Endothelial cell of umbilical vein (primary cell): ENCODE results near the gene SPAG4. TPM values are rescaled to one million over a fixed set of nuclear protein-coding genes. Genes with fewer than 3 reads are reported as not detected.

Experiments used
- BruUV-seq: library from RNA; stranded (reverse); fragments of 400-500 nt; replicated peaks from 2 replicates; lab custom pipeline; 2021; lab: Mats Ljungman, UMichigan
- CTCF ChIA-PET: fragments of 300-600, 350-600 bp; sonication (Branson Sonifier 250); formaldehyde crosslinking; loops from one replicate; lab custom pipeline; 2021; ENCODE audit warnings: antibody characterized with exemption, inconsistent platforms; lab: Charles Lee
- POLR2A ChIA-PET: fragments of 300-600, 350-600 bp; sonication (Branson Sonifier 250); formaldehyde crosslinking; loops from one replicate; lab custom pipeline; 2021; ENCODE audit warnings: antibody characterized with exemption, inconsistent platforms; lab: Charles Lee
- DNase-seq: peaks from one replicate; pipeline ENCODE4 v3.0.0-alpha.2; 2011; ENCODE audit warnings: low read depth, low spot score
- FAIRE-seq: peaks from 2 replicates; lab custom pipeline; 2011; peaks lifted over from hg19 to GRCh38; lab: Jason Lieb, UNC
- H2AFZ ChIP-seq: 2 replicates; pipeline ENCODE4 v1.6.0; 2012; ENCODE audit warnings: low read depth, low read length, control low read depth, inconsistent platforms
- H3K27ac ChIP-seq: 2 replicates; pipeline ENCODE4 v1.5.1; 2011; ENCODE audit warnings: low read depth, mild to moderate bottlenecking, control low read depth, low read length, moderate library complexity; ENCODE audit not compliant: insufficient read depth
- H3K27me3 ChIP-seq, 2 experiments: 2 replicates each; pipeline versions ENCODE4 v1.6.0 to v1.6.1; 2011; ENCODE audit warnings: low read length in 2 of 2, mixed read lengths in 1 of 2; ENCODE audit not compliant: control insufficient read depth in 2 of 2, insufficient read depth in 2 of 2
- H3K36me3 ChIP-seq, 2 experiments: 2 replicates in 1 of 2; 3 replicates in 1 of 2; pipeline ENCODE4 v1.5.1; 2011; ENCODE audit warnings: low read length in 2 of 2, mild to moderate bottlenecking in 1 of 2, moderate library complexity in 1 of 2; ENCODE audit not compliant: control insufficient read depth in 2 of 2, insufficient read depth in 2 of 2; ENCODE audit errors: extremely low read depth in 1 of 2
- H3K4me1 ChIP-seq: 3 replicates; pipeline ENCODE4 v1.5.1; 2011; ENCODE audit warnings: mild to moderate bottlenecking, low read length; ENCODE audit not compliant: control insufficient read depth, insufficient read depth; ENCODE audit errors: extremely low read depth
- H3K4me2 ChIP-seq: 2 replicates; pipeline ENCODE4 v1.6.1; 2011; ENCODE audit warnings: low read length, control low read depth, mixed read lengths; ENCODE audit not compliant: insufficient read depth
- H3K4me3 ChIP-seq, 3 experiments: fragments of 200-600 bp in 1 of 3; sonication (generic), shearing (Covaris generic) in 1 of 3; replicated peaks in 1 of 3; 2 replicates each; pipeline ENCODE4 v1.5.1; 2011 to 2016; ENCODE audit warnings: control low read depth in 3 of 3, low read length in 3 of 3, mild to moderate bottlenecking in 2 of 3, inconsistent platforms in 1 of 3, low read depth in 1 of 3, moderate library complexity in 1 of 3; ENCODE audit not compliant: insufficient read depth in 1 of 3
- H3K79me2 ChIP-seq: 2 replicates; pipeline ENCODE4 v1.6.0; 2012; ENCODE audit warnings: low read length, inconsistent platforms; ENCODE audit not compliant: control insufficient read depth, insufficient read depth
- H3K9ac ChIP-seq: replicated peaks from 2 replicates; pipeline ENCODE3; 2011; ENCODE audit warnings: low read length, control low read depth; ENCODE audit not compliant: insufficient read depth; ENCODE audit errors: extremely low read depth
- H3K9me1 ChIP-seq: replicated peaks from 3 replicates; pipeline ENCODE4 v1.6.0; 2011; ENCODE audit warnings: mild to moderate bottlenecking, low read length; ENCODE audit not compliant: control insufficient read depth, insufficient read depth; ENCODE audit errors: extremely low read depth
- H3K9me3 ChIP-seq: replicated peaks from 2 replicates; pipeline ENCODE4 v1.5.1; 2012; ENCODE audit warnings: low read length, inconsistent platforms; ENCODE audit not compliant: control insufficient read depth, insufficient read depth
- H4K20me1 ChIP-seq: replicated peaks from 2 replicates; pipeline ENCODE3; 2011; ENCODE audit warnings: mild to moderate bottlenecking, low read length; ENCODE audit not compliant: control insufficient read depth, insufficient read depth; ENCODE audit errors: extremely low read depth
- EZH2 ChIP-seq: IDR thresholded peaks from 2 replicates; pipeline ENCODE4 v1.6.1; 2012; ENCODE audit warnings: borderline replicate concordance, low read depth, mild to moderate bottlenecking, moderate library complexity, low read length, inconsistent platforms; ENCODE audit not compliant: severe bottlenecking
- FOS ChIP-seq: IDR thresholded peaks from 2 replicates; pipeline ENCODE4 v1.6.1; 2011; ENCODE audit warnings: mild to moderate bottlenecking, low read length, moderate library complexity, borderline replicate concordance; ENCODE audit not compliant: insufficient read depth
- GATA2 ChIP-seq: IDR thresholded peaks from 2 replicates; pipeline ENCODE4 v1.7.0; 2011; ENCODE audit warnings: low read depth, mild to moderate bottlenecking, moderate library complexity, mixed read lengths, low read length; ENCODE audit not compliant: insufficient read length, insufficient read depth
- JUN ChIP-seq: IDR thresholded peaks from 2 replicates; pipeline ENCODE4 v1.6.1; 2011; ENCODE audit warnings: borderline replicate concordance, low read depth; ENCODE audit not compliant: insufficient read length, insufficient read depth
- MYC ChIP-seq: IDR thresholded peaks from one replicate; pipeline ENCODE4 v1.6.1; 2011; ENCODE audit warnings: mild to moderate bottlenecking, low read depth, low read length
- POLR2A ChIP-seq: IDR thresholded peaks from 2 replicates; pipeline ENCODE4 v1.6.1; 2012; ENCODE audit warnings: low read depth, mild to moderate bottlenecking, control low read depth, low read length
- POLR2AphosphoS5 ChIP-seq: IDR thresholded peaks from 2 replicates; pipeline ENCODE4 v1.6.1; 2012; ENCODE audit warnings: low read depth, mild to moderate bottlenecking, control low read depth, low read length, moderate library complexity; ENCODE audit not compliant: insufficient read depth
- dilution Hi-C: fragments of 300-500 bp; cut with MboI; formaldehyde crosslinking; loops from one replicate; pipeline ENCODE4 v1.15.0; 2019; ENCODE audit warnings: low sequenced_read_pairs; ENCODE audit not compliant: extremely low pct_ligation_motif_present
- intact Hi-C: fragments of 100-400 bp; cut with micrococcal nuclease; formaldehyde crosslinking; loops from one replicate; pipeline ENCODE4 v1.10.0; 2022
- polyA plus RNA-seq, 4 experiments: library from polyadenylated mRNA; depleted of rRNA in 3 of 4; stranded (reverse) in 3 of 4; unstranded in 1 of 4; fragments of >200 nt; gene quantifications; 2 replicates each; pipeline versions ENCODE4 v1.2.1 to v1.2.3, GENCODE V29; 2011 to 2012; ENCODE audit warnings: missing spikeins in 1 of 4
- total RNA-seq: library from RNA; stranded (reverse); gene quantifications from 2 replicates; pipeline ENCODE4 v1.2.3, GENCODE V29; 2021
- TF ChIP-seq, protein P1 (sequence below): IDR thresholded peaks from 2 replicates; pipeline ENCODE4 v1.6.1; 2011; ENCODE audit not compliant: insufficient read depth, insufficient read length
- TF ChIP-seq, protein P2 (sequence below), 2 donors: IDR thresholded peaks; 1 replicate in 1 of 2; 2 replicates in 1 of 2; pipeline ENCODE4 v1.5.1; 2011; ENCODE audit warnings: low read length in 2 of 2, mild to moderate bottlenecking in 2 of 2, moderate library complexity in 2 of 2, control low read depth in 1 of 2, inconsistent platforms in 1 of 2, low read depth in 1 of 2; ENCODE audit not compliant: insufficient read depth in 1 of 2; ENCODE audit errors: extremely low read depth in 1 of 2

Gene SPAG4
- total and polyA plus RNA-seq, 2 donors (not counting 3 experiments of a cell fraction or from before 2014, with no cell fraction given) = 3.7 to 9.5 TPM

DNA sequence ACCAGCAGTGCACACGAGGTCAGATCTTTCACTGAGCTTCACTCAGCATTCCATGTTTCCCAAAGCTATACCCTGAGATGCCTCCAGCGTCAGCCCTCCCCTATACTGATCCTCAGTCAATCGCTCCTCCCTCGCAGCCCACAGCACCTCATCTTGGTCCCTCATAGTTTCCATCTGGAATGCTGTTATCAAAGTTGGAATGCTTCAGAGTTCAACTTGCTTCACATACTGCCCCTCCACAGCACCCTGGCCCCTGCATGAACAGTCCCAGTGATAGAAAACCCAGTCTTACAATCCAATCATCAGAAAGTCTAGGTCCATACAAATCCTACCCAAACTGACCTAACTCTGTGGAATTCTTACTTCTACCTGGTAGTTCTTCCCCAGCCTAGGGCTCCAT is 20.0 kb downstream of the SPAG4 start:
- Histone ChIP-seq H3K9me3 (no peaks in the 10 kb centered on the region), H3K9me1 (no peaks in the 10 kb centered on the region), H3K27me3 (no peaks in the 10 kb centered on the region), H3K36me3 (peaks cover 0 to 16% of the 10 kb centered on the region in 2 experiments), H3K79me2 (peaks cover 29% of the 10 kb centered on the region), H3K4me3 (no peak overlapping the region), H2AFZ (no peak overlapping the region), H3K4me2 (no peak overlapping the region), H3K9ac (no peak overlapping the region), H4K20me1 (peaks cover under 1% of the 10 kb centered on the region), H3K27ac (no peak overlapping the region), H3K4me1 (no peaks in the 10 kb centered on the region)
- intact Hi-C loops (no loop called here), dilution Hi-C loops (no loop called here)
- no peak for FAIRE-seq
- no TSS peak for BruUV-seq
- POLR2A ChIA-PET = no interaction called here
- CTCF ChIA-PET = interaction anchor here (1.5 kb wide), 1 partner anchor 19 kb away, joined by 4 read pairs; no protein-coding TSS in a partner anchor
- TF ChIP-seq JUN (no peak), EZH2 (no peak), GATA2 (no peak), MYC (no peak), FOS (no peak), POLR2AphosphoS5 (no peak), POLR2A (no peak)
- TF ChIP-seq, protein P1, sequence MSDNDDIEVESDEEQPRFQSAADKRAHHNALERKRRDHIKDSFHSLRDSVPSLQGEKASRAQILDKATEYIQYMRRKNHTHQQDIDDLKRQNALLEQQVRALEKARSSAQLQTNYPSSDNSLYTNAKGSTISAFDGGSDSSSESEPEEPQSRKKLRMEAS = no peak
- TF ChIP-seq, protein P2, sequence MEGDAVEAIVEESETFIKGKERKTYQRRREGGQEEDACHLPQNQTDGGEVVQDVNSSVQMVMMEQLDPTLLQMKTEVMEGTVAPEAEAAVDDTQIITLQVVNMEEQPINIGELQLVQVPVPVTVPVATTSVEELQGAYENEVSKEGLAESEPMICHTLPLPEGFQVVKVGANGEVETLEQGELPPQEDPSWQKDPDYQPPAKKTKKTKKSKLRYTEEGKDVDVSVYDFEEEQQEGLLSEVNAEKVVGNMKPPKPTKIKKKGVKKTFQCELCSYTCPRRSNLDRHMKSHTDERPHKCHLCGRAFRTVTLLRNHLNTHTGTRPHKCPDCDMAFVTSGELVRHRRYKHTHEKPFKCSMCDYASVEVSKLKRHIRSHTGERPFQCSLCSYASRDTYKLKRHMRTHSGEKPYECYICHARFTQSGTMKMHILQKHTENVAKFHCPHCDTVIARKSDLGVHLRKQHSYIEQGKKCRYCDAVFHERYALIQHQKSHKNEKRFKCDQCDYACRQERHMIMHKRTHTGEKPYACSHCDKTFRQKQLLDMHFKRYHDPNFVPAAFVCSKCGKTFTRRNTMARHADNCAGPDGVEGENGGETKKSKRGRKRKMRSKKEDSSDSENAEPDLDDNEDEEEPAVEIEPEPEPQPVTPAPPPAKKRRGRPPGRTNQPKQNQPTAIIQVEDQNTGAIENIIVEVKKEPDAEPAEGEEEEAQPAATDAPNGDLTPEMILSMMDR (IDR thresholded peaks at IDR 0.05; ENCODE audit: extremely low read depth in 1 of 2, insufficient read depth in 1 of 2, low read depth in 1 of 2, low read length in 2 of 2) = no peak
- DNase-seq = no peak
